ENCODE results near the gene ECEL1.
A peak's percentile ranks its signal among the peaks of the same experiment; 100 is the strongest.
"Not testable (repeated sequence)": the region's sequence is repeated elsewhere in the genome, so short reads cannot be mapped to it uniquely, and the experiment has no call there.

Gene ECEL1

DNA sequence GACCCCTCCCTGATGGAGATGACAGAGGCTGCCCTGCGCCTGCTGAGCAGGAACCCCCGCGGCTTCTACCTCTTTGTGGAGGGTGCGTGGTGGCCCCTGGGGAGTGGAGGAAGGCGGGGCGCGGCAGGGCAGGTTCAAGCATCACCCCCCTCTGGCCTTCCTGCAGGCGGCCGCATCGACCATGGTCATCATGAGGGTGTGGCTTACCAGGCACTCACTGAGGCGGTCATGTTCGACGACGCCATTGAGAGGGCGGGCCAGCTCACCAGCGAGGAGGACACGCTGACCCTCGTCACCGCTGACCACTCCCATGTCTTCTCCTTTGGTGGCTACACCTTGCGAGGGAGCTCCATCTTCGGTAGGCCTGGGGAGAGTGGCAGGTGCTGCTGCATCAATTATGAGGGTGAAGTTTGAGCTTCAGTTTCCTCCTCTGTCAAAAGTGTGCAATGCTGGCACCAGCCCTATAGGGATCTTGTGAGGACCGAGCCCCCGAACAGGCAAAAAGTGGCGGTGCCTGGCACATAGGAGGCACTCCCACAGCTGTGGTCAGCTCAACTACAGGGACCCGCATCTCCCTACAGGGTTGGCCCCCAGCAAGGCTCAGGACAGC lies 29.5 kb downstream of the ECEL1 start:
- DNase-seq = no peak

DNA sequence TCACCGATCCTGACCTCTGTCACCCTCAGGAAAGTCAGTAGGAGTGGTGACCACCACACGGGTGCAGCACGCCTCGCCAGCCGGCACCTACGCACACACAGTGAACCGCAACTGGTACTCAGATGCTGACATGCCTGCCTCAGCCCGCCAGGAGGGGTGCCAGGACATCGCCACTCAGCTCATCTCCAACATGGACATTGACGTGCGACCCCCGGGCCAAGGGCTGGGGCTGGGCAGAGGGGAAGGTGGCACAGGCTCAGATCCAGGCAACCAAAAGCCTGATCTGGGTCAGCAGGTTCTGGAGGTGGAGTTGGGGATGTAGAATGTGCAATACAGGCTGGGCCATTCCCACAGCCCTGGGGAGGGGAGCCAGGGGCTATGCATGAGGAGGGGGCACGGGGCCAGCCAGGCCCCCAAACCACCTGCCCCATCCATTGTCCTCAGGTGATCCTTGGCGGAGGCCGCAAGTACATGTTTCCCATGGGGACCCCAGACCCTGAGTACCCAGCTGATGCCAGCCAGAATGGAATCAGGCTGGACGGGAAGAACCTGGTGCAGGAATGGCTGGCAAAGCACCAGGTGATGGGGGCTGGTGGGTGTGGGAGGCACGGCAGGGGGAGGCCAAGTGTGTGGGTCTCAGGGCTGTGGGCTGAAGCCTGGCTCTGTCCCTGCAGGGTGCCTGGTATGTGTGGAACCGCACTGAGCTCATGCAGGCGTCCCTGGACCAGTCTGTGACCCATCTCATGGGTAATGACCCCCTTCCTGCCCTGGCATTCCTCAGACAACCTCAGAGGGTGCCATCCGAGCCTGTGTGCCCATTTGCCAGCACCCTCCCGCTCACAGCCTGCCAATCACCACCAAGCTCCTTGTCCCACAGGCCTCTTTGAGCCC lies 30.3 kb downstream of the ECEL1 start:
- no peak for DNase-seq

DNA sequence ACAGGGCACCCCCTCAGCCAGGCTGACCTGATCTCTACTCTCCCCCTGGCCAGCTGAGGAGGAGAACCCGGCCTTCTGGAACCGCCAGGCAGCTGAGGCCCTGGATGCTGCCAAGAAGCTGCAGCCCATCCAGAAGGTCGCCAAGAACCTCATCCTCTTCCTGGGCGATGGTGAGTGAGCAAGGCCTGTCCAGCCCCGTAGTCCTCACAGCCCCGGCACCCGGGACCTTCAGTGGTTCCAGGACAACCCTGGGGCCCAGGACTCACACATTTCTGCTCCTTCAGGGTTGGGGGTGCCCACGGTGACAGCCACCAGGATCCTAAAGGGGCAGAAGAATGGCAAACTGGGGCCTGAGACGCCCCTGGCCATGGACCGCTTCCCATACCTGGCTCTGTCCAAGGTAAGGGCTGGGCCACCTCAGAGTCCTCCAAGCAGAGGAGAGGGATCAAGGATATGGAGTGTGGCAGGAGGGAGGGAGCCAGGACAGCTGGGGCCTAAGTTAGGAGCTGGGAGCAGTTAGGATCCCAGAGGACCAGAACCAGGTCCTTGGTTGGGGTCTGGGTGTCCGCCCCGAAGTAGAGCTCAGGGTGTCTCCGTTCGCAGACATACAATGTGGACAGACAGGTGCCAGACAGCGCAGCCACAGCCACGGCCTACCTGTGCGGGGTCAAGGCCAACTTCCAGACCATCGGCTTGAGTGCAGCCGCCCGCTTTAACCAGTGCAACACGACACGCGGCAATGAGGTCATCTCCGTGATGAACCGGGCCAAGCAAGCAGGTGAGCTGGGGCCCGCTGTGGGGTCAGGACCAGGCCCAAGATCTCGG lies 31.1 kb downstream of the ECEL1 start:
- no peak for DNase-seq

DNA sequence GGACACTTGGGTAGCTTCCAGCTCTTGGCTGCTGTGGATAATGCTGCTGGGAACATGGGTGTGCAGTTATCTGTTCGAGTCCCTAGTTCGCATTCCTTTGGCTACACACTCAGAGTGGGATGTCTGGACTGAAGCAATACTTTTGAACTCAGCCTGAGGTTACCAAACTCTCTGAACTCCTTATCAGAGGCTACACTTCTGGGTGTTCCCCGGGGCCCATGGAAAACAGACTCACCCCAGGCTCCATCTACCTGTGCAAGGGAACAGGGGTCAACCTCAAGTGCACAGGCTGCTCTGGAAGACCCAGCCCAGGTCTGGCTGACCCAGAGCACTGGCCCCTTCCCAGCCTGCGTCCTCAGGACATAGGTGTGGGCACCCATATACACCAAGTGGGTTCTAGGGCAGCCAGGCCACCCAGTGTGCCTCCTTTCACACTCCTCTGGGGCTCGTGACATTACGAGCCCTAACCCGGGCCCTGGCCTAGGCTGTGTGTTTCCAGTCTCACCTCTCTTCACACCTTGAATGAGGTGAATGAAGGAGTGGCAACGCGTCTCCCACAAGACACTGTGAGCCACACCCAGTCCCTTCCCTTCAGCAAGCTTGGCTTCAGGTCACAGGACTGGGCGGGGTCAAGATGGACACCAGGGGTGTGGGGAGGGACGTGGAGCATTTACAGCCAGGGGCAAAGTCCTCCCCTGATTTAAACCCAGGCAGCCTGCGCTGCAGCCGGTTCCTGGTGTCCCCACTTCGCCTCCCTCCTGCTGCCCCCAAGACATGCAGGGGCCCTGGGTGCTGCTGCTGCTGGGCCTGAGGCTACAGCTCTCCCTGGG lies 32.0 kb downstream of the ECEL1 start, which contains the start of gene ALPI:
ALPI (plus strand) TSS at position 728 of the 830 bp plus-strand sequence; CDS start at position 775, 47 bp downstream.
- DNase-seq = no peak

DNA sequence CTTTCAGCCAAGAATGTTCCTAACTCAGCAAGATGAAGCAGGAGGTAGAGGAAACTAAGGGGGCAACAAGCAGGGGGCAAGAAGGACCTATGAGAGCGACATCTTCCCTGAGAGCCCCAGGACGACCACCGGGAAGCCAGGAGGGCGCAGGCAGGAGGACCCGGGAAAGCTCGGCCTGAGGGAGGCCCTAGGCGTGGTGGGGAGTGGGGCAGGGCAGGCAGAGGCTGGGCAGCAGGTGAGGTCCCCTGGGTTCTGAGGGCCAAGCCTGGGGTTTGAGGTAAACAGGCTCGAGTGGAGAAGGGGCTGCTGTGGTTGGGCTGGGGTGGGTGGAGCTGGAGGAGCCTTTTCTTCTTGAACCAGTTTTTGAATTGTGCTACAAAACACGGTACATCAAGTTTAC lies 33.0 kb downstream of the ECEL1 start:
- no peak for DNase-seq

DNA sequence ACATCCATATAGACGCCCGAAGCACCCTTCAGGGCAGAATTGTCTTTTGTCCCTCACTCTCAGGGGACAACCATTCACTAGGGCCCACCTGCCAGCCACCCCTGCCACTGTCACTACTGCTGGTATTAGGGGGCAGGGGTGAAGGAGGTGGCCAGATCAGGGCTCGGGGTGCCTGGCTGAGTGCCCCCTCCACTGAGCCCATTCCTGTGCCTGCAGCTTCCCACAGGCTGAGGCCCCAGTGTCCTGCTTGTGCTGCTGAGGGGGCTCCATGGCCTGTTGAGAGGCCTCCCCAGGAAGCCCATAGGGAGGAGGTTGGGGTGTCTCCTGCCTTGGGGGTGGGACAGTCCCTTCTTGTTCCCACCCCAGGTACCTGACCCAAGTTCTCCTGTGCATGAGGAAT lies 36.0 kb downstream of the ECEL1 start:
- DNase-seq = not testable (repeated sequence)

DNA sequence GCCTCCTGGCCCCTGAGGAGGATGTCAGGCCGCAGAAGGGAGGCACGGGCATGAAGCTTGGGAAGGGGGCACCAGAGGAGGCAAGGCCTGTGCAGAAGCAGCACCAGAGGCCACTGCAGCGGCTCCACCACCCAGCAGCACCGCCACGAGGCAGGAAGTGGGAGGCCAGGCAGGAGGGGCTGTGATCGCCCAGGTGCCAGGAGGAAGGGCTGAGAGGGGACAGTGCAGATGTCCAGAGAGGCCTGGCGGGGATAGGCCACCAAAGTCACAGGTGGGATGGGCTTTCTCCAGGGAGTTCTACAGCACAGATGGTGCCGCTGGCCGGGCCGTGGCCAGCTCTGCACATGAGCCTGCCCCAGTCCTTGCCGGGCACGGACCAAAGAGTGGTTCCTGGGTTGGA lies 37.7 kb downstream of the ECEL1 start:
- no peak for DNase-seq

DNA sequence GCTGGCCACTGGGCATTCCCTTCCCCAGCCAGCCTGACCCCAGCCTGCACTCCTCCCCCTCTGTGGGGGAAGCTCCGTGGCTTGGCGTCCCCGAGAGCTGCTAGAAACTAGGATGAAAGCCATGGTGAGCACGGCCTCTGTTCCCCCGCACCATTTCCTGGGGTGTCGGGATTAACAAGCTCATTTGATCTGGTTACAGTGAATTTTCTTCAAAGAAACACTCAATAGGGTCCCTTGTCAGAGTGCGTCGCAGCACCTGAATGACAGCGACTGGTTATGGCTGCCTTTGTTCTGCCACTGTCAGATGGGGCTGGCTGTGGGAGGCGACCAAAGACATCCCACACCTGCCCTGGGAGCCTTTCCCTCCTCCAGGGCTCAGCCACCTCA lies 39.3 kb downstream of the ECEL1 start:
- no peak for DNase-seq

DNA sequence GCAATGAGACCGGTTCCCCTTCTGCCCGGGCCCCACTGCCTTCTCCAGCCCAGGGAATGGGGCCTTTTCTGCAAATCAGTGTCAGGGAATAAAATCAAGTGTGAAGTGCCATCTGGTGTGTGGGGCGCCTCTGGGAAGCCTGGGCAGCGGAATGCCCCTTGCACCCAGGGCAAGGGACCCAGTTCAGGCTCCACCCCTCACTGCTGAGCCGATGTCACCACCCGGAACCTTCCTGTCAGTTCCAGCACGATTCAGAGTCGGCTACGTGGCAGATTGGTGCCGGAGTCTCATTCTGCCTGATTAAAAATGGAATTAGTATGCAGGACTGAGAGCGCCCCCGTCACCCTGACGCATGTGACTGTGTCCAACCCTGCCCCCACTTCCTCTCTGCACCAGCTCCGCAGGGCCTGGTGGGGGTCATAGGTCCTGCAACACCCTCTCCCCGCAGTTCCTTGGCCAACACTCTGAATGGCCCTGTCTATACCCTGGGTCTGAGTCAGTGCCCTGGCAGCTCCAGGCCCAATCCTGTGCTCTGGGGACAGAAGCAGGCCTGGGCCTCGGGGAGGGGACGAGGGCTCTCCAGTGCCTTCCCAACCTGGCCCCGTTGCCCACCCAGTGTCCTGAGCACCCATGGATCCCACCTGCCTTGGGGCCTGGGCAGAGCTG lies 39.9 kb downstream of the ECEL1 start:
- DNase-seq = no peak

DNA sequence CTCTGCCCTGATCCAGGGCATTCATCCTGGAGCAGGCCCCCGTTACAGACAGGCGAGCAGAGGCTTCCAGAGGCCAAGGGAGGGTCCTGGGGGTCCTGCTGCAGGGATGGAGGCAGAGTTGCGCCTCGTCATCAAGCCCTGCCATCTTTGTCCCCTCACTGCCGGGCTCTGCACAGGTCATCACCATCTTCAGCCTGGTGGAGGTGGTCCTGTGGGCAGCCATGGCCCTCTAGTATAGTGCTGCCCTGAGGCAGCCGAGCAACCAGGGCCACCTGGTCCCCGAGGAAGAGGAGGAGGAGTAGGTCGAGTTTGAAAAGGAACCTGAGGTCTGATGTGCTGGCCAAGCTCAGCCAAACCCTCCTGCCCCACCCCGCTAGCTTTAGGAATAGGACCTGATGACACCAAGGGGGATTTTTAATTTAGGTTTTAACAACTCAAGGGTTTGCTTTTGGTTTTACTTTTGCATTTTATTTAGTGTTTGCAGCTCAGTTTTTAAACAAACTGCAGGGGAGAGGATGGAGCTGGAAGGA lies 40.5 kb downstream of the ECEL1 start:
- DNase-seq = no peak

DNA sequence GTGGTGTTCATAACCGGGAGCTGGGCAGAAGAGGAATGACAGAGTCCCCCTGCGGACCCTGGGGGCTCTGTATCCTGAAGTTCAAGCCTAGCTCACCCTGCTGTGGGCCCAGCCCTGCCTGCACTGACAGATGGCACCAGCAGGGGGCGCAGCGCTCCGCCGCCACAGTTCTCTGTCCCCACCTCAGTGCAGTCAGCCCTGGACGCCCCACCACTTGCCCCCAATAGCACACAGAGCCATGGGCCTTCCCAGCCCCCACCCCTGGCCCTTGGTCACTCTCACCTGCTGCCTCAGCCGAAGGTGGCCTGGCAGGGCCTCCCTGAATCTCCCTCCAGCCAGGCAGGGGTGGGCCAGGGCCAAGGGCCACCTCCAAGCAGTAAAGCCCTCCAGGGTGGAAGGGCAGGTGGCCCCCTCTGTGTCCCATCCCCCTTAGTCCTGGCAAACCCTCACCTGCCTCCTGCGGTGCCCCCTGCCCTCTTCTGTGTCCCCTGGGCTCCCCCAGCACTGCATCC lies 41.3 kb downstream of the ECEL1 start:
- DNase-seq = not testable (repeated sequence)

DNA sequence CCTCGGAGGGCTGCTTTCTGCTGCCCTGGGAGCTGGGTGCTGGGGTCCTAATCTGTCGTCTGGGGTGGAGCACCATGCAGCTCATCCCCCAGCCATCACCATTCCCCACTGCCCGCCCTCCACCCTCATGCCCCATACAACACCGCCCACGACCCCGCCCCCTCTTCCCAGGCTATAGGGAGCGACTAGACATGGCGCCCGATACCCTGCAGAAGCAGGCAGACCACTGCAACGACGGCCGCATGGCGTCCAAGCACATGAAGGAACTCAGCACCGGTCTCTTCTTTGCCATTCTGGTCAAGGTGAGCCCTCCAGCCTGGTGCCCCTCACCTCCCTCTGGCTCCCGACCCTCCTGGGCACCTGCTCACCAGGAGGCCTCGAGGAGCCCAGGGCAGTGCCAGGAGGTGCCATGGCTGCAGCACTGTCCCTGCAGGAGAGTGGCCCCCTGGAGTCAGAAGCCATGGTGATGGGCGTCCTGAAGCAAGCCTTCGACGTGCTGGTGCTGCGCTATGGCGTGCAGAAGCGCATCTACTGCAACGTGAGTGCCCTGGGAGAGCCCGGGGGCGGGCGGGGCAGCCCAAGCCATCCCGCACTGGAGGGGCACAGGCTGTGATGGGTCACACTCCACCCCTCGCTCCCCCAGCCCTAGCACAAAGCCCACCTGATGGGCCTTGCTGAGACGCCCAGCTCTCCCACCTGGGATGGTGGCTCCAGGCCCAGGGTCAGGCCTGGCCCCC lies 42.3 kb downstream of the ECEL1 start:
- not testable (repeated sequence) for DNase-seq

DNA sequence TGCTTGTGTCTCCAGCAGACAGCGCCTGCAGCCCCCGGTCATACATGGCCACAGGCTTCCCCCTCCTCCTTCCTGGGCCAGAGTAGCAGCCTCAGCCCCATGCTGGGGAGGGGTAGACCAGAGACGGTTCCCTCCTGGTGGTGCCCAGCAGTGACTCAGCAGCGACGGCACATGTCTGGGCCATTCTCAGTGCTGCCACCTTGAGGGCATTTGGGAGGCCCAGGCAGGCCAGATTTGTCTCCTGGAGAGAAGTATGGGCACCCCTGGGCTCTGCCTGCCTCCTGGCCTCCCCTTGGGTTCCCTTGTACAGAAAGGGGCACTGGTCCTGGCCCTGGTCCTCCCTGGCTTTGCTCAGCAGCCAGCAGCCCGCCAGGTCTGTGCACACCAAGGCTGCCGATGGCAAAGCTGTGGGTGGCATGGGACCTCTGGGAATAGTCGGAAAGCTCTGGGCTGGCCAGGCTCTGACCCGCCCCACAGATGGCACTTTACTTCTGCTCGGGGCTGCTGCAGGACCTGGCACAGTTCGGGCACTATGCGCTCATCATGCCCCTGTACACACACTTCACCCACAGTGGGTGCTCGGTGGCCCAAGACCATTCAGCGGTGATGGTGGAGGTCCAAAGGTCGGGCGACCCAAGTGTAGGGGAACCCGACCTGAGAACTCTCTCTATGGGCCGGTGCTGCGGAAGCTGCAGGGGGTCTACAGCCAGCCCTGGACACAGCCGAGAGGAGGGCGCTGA lies 43.1 kb downstream of the ECEL1 start:
- DNase-seq = peak; percentile 90

DNA sequence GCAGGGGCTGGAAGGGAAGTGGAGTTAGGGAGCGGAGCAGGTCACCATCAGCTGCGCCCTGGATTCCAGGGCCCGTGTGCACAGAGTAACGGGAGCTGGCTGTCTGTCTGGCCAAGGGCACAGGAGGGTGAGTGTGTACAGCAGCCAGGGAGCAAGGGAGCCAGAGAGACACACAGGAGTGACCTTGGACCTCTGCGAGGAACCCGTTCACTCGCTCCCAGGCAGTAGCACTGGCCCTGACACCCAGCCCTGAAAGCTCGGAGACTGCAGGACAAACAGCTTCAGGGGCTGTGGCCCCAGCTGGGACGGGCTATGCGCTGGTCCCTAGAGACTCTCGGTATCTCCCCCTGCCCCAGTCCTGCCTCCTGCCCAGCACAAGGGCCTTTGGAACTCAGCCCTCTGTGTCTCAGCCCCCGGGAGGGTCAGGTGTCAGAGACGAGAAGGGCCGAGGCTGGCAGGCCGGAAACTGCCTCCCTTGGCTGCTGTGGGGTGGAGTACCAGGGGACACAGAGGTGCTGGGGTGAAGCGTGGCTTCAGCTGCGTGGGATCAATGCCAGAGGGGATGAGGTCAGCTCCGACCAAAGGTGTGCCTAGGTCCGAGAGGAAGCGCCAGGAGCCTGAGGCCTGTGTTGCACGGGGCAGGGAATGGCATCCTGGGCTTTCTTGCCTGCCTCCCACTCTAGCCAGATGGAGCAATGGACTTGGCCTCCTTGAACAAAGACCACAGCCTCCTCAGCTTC lies 43.8 kb downstream of the ECEL1 start:
- DNase-seq = not testable (repeated sequence)

DNA sequence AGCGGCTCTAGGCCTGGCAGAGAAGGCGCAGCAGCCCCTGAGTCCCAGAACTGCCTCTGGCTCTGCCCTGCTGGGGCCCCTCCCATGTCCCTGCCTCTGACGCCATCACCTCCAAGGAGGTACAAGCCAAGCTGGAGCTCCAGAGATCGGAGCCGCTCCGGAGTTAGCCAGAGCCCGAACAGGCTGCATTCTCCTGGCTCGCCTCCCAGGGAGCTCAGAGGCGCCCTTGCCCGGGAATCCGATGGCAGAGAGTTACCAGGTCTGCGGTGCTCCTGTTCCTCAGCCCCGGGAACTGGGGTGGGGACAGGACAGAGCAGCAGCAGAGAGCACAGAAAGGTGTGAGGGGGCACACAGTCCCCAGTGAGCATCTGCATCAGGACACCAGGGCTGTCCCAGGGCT lies 44.6 kb downstream of the ECEL1 start:
- DNase-seq = not testable (repeated sequence)

DNA sequence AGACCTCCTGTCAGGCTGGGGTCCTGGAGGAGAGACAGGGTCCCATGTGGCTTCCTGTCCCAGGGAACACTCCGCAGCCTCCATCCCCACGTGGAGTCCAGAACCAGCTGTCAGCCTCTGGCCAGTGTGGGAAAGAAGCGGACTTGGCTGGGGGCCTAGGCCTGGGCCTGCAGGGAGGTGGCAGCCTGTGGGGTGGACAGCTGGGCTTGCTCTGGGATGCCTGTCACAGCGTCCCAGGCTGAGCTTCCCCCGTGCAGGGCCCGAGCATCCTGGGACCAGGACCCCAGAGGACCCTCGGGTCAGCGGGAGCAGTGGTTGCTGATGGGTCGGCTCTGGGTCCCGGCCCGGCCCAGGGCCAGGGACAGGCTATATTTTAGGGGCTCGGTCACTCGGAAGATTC lies 45.2 kb downstream of the ECEL1 start:
- not testable (repeated sequence) for DNase-seq

DNA sequence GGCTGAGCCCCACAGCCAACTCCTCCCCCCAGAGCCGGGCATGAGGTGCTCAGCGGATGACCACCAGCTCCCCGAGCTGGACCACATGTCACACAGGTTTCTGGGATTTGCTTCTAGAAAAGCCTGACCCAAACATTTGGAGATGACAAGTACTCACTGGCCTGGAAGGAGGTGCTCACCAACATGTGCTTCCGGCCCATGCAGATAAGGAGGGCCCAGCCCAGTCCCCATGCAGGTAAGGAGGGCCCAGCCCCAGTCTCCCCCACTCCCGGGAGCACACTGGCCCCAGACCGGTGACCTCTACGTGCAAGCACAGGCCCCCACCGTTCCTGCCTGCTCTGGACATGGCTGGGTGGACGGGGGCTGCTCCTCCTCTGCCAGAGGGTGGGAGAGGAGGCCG lies 45.7 kb downstream of the ECEL1 start:
- not testable (repeated sequence) for DNase-seq

DNA sequence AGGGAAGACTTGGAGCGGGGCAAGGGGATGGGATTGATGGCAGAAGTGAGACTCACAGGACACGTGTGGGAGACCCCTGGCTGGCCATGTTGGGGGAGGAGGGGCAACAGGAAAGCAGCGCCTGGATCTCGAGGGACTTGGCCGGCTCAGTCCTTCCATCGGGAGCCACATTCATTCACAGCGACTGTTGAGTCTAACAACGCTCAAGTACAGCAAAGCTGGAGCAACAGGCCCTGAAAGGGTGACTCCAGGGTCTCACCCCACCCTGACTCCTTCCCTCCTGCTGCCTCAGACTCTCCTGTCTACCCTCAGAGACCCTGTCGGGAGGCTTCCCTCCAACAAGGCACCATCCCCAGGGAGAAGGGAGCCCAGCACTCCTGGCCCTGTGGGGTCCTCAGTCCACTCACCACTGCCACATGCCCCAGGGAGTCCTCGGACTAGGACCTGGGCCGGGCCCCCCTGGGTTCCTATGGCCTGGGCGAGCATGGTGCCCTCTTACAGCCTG lies 46.4 kb downstream of the ECEL1 start:
- no peak for DNase-seq

All from activated CD4-positive, alpha-beta T cell treated with anti-CD3 and anti-CD28 coated beads, Interleukin-2, Interleukin-6, amounts not matched to agents 100 ng/mL and 50 ng/mL, durations not matched to agents 16 hours and 8 hours (primary cell).